GM23338 (cell line): ENCODE results near the gene WWOX. TPM values are rescaled to one million over a fixed set of nuclear protein-coding genes. Genes with fewer than 3 reads are reported as not detected.

ENCODE experiments used
- ATAC-seq: fragments of 200-7000 bp; cut with Tn5 transposase; 3 replicates; pipeline ENCODE4 v1.9.1; 2020
- DNase-seq: peaks from one replicate; pipeline ENCODE4 v3.0.0-alpha.2; 2015; ENCODE audit warnings: low spot score
- H2AFZ ChIP-seq: fragments of 200-600 bp; sonication (generic); 2 replicates; pipeline ENCODE4 v1.8.0; 2016; ENCODE audit warnings: antibody characterized with exemption, mild to moderate bottlenecking, moderate library complexity
- H3F3A ChIP-seq: fragments of 200-600 bp; sonication (generic); replicated peaks from 2 replicates; pipeline ENCODE4 v1.8.0; 2017; ENCODE audit warnings: antibody characterized with exemption, mixed run types, low read depth
- H3K27ac ChIP-seq: fragments of 200-600 bp; sonication (generic); 2 replicates; pipeline ENCODE4 v1.6.1; 2016; ENCODE audit warnings: low read depth
- H3K27me3 ChIP-seq: fragments of 200-600 bp; sonication (generic); 2 replicates; pipeline ENCODE4 v1.8.0; 2016; ENCODE audit warnings: mild to moderate bottlenecking, mixed run types, moderate library complexity; ENCODE audit not compliant: insufficient read depth
- H3K36me3 ChIP-seq: fragments of 200-600 bp; sonication (generic); 2 replicates; pipeline ENCODE4 v1.8.0; 2016; ENCODE audit warnings: mild to moderate bottlenecking; ENCODE audit not compliant: insufficient read depth
- H3K4me1 ChIP-seq: fragments of 200-600 bp; sonication (generic); 2 replicates; pipeline ENCODE4 v1.8.0; 2016; ENCODE audit warnings: mild to moderate bottlenecking, moderate library complexity; ENCODE audit not compliant: insufficient read depth
- H3K4me2 ChIP-seq: fragments of 200-600 bp; sonication (generic); 2 replicates; pipeline ENCODE4 v1.7.1; 2017; ENCODE audit warnings: mixed run types
- H3K4me3 ChIP-seq: fragments of 200-600 bp; sonication (generic); 2 replicates; pipeline ENCODE4 v1.6.1; 2016; ENCODE audit warnings: mixed run types
- H3K79me2 ChIP-seq: fragments of 200-600 bp; sonication (generic); replicated peaks from 2 replicates; pipeline ENCODE4 v1.8.0; 2017; ENCODE audit warnings: mild to moderate bottlenecking; ENCODE audit not compliant: insufficient read depth
- H3K9me2 ChIP-seq: fragments of 200-600 bp; sonication (generic); 2 replicates; pipeline ENCODE4 v1.8.0; 2017; ENCODE audit not compliant: insufficient read depth
- H4K20me1 ChIP-seq: fragments of 200-600 bp; sonication (generic); replicated peaks from 2 replicates; pipeline ENCODE4 v1.8.0; 2017; ENCODE audit warnings: mild to moderate bottlenecking; ENCODE audit not compliant: insufficient read depth
- H3K27ac Mint-ChIP-seq: 2 replicates; pipeline ENCODE4 v1.8.0; 2020; ENCODE audit warnings: inconsistent platforms, mild to moderate bottlenecking, moderate library complexity, mixed read lengths
- H3K27me3 Mint-ChIP-seq: 3 replicates; pipeline ENCODE4 v1.8.0; 2022; ENCODE audit warnings: low read depth, mild to moderate bottlenecking, moderate library complexity, mixed read lengths, inconsistent platforms; ENCODE audit not compliant: insufficient read depth, poor library complexity
- H3K36me3 Mint-ChIP-seq: 3 replicates; pipeline ENCODE4 v1.8.0; 2021; ENCODE audit warnings: low read depth, mild to moderate bottlenecking, inconsistent platforms, moderate library complexity, mixed read lengths
- H3K4me1 Mint-ChIP-seq: 3 replicates; pipeline ENCODE4 v1.8.0; 2020; ENCODE audit warnings: mild to moderate bottlenecking, inconsistent platforms, mixed read lengths
- H3K4me3 Mint-ChIP-seq: 3 replicates; pipeline ENCODE4 v1.8.0; 2021; ENCODE audit warnings: moderate library complexity, mild to moderate bottlenecking, inconsistent platforms, mixed read lengths
- H3K9me3 Mint-ChIP-seq: 3 replicates; pipeline ENCODE4 v1.8.0; 2020; ENCODE audit warnings: moderate library complexity, mild to moderate bottlenecking, inconsistent platforms, mixed read lengths
- CREB1 ChIP-seq: fragments of 250-450 bp; sonication (Bioruptor Pico); IDR thresholded peaks from 2 replicates; pipeline ENCODE4 v1.5.0; 2020; ENCODE audit warnings: low read depth, mild to moderate bottlenecking, moderate library complexity
- CTCF ChIP-seq, 2 experiments: fragments of 200-600 bp in 1 of 2; sonication (generic) in 1 of 2; conservative IDR thresholded peaks; 2 replicates each; pipeline versions ENCODE4 v1.5.1 to v1.6.1; 2016 to 2017; ENCODE audit warnings: antibody characterized with exemption in 2 of 2, low read depth in 2 of 2, mild to moderate bottlenecking in 2 of 2, moderate library complexity in 1 of 2
- EZH2 ChIP-seq: fragments of 200-600 bp; sonication (generic); IDR thresholded peaks from one replicate; pipeline ENCODE4 v1.8.0; 2017; ENCODE audit warnings: antibody characterized with exemption, mild to moderate bottlenecking, low read depth; ENCODE audit not compliant: unreplicated experiment
- JUNB ChIP-seq: IDR thresholded peaks from one replicate; pipeline ENCODE4 v1.6.1; 2016; ENCODE audit warnings: antibody characterized with exemption; ENCODE audit not compliant: unreplicated experiment
- POLR2AphosphoS5 ChIP-seq: IDR thresholded peaks from 2 replicates; pipeline ENCODE4 v1.6.1; 2016; ENCODE audit warnings: antibody characterized with exemption, low read depth
- REST ChIP-seq: IDR thresholded peaks from one replicate; pipeline ENCODE4 v1.6.1; 2018; ENCODE audit warnings: antibody characterized with exemption; ENCODE audit not compliant: unreplicated experiment
- ZNF114 ChIP-seq: fragments of 250-450 bp; sonication (Bioruptor Pico); IDR thresholded peaks from 2 replicates; pipeline ENCODE4 v1.5.0; 2020; ENCODE audit warnings: mild to moderate bottlenecking, moderate library complexity
- ZNF331 ChIP-seq: fragments of 250-450 bp; sonication (Bioruptor Pico); IDR thresholded peaks from 2 replicates; pipeline ENCODE4 v1.5.0; 2020; ENCODE audit warnings: low read depth, mild to moderate bottlenecking, moderate library complexity
- ZNF462 ChIP-seq: fragments of 250-450 bp; sonication (Bioruptor Pico); IDR thresholded peaks from 2 replicates; pipeline ENCODE4 v1.5.0; 2020; ENCODE audit warnings: mild to moderate bottlenecking, moderate library complexity
- polyA plus RNA-seq: library from polyadenylated mRNA; unstranded; fragments of >200 nt; fragmentation: Nextera tagmentation; extraction: Ambion mirVana; gene quantifications from 2 replicates; pipeline ENCODE4 v1.2.1, GENCODE V29; 2016
- total RNA-seq: library from RNA; depleted of rRNA; stranded (reverse); fragments of >200 nt; shearing (Covaris generic); gene quantifications from 2 replicates; pipeline ENCODE4 v1.2.3, GENCODE V29; 2014

WWOX gene
- total and polyA plus RNA-seq, 2 experiments from 2014 or later: 10.0 to 19.3 TPM

GRCh38 chr16:78647019-78647418, 547.6 kb downstream of the WWOX start:
- no peaks in the 10 kb centered on the region for H3K9me3 Mint-ChIP-seq
- TF ChIP-seq POLR2AphosphoS5: no peak
- TF ChIP-seq EZH2: no peak
- no peak for TF ChIP-seq ZNF331 (CRISPR knock-in tag)
- no peak for TF ChIP-seq CTCF (conservative IDR thresholded peaks at IDR 0.05; ENCODE audit: low read depth in 2 of 2)
- H3K27ac Mint-ChIP-seq: no peak overlapping the region
- Histone ChIP-seq H3K27ac (no peak overlapping the region), H3K27me3 (no peaks in the 10 kb centered on the region), H3K9me2 (peaks cover 12% of the 10 kb centered on the region; the same call in 1 of the 2 replicates), H3K4me2 (no peak overlapping the region), H3K79me2 (no peaks in the 10 kb centered on the region), H4K20me1 (no peaks in the 10 kb centered on the region; the same call in 1 of the 2 replicates), H3K4me1 (peaks cover 3% of the 10 kb centered on the region; the same call in 1 of the 2 replicates), H3K4me3 (no peak overlapping the region), H3K36me3 (no peaks in the 10 kb centered on the region), H3F3A (no peaks in the 10 kb centered on the region), H2AFZ (no peak overlapping the region)
- ATAC-seq (no peak), DNase-seq (no peak)
- H3K27me3 Mint-ChIP-seq: peaks cover 2% of the 10 kb centered on the region
- H3K36me3 Mint-ChIP-seq: no peaks in the 10 kb centered on the region
- H3K4me3 Mint-ChIP-seq: no peak overlapping the region
- peaks cover 4% of the 10 kb centered on the region; the same call in 2 of the 3 replicates for H3K4me1 Mint-ChIP-seq

GRCh38 chr16:78647491-78647890, 548.0 kb downstream of the WWOX start:
- H4K20me1 ChIP-seq: no peaks in the 10 kb centered on the region; the same call in 1 of the 2 replicates
- H3K79me2 ChIP-seq: no peaks in the 10 kb centered on the region
- ATAC-seq: no peak
- H3K27ac ChIP-seq: no peak overlapping the region
- Mint-ChIP-seq H3K36me3 (no peaks in the 10 kb centered on the region), H3K27me3 (no peaks in the 10 kb centered on the region), H3K4me3 (no peak overlapping the region), H3K4me1 (peaks cover 3% of the 10 kb centered on the region; the same call in 2 of the 3 replicates), H3K9me3 (no peaks in the 10 kb centered on the region), H3K27ac (no peak overlapping the region)
- no peak overlapping the region for H2AFZ ChIP-seq
- H3K4me2 ChIP-seq: no peak overlapping the region
- no peaks in the 10 kb centered on the region for H3K27me3 ChIP-seq
- H3K9me2 ChIP-seq: peaks cover 12% of the 10 kb centered on the region; the same call in 1 of the 2 replicates
- no peak overlapping the region for H3K4me3 ChIP-seq
- no peaks in the 10 kb centered on the region for H3F3A ChIP-seq
- H3K36me3 ChIP-seq: no peaks in the 10 kb centered on the region
- peaks cover 3% of the 10 kb centered on the region; the same call in 1 of the 2 replicates for H3K4me1 ChIP-seq
- DNase-seq: no peak
- TF ChIP-seq JUNB (no peak), ZNF114 (CRISPR knock-in tag) (no peak), REST (no peak), ZNF462 (CRISPR knock-in tag) (no peak), CREB1 (no peak)
